ENCODE measurements around the gene TGM6. TPM values are rescaled to one million over a fixed set of nuclear protein-coding genes. Genes with fewer than 3 reads are reported as not detected.

TGM6 gene
- total and polyA plus RNA-seq, 9 of the 15 experiments (the other 6 are each of a cell fraction or from before 2014, with no cell fraction given): not detected

DNA sequence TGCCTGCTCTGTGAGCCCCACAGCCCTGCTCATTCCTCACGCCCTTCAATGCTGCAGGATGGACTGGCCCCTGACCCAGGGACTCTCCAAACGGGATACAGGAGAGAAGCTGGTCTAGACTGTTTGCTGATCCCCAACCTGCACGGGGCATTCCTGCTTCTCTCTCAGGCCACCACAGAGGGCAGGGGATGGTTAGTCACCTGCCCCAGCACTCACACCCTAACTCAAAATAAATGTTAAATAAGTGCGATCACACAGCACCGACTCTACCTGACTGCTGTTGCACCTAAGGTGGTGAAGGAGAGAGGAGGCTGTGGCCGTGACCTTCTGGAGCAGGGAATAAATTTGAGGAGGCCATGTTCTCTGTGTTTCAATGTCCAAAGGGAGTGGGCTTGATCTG is 39.9 kb upstream of the TGM6 start (continued):
- TF ChIP-seq ZNF407 (IDR thresholded peaks at IDR 0.05; ENCODE audit: low read depth) (no peak), THRB (CRISPR knock-in tag; conservative IDR thresholded peaks at IDR 0.05) (no peak), SREBF2 (CRISPR knock-in tag; IDR thresholded peaks at IDR 0.05) (no peak), ZNF398 (CRISPR knock-in tag; IDR thresholded peaks at IDR 0.05) (no peak), SFPQ (IDR thresholded peaks at IDR 0.05; ENCODE audit: low read depth, low read length) (no peak)
- TF ChIP-seq, protein P1, sequence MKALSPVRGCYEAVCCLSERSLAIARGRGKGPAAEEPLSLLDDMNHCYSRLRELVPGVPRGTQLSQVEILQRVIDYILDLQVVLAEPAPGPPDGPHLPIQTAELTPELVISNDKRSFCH (CRISPR knock-in tag; IDR thresholded peaks at IDR 0.05): no peak
- TF ChIP-seq, protein P1 (tag; IDR thresholded peaks at IDR 0.05): no peak

Data from K562 (cell line).